DLD1 (cell line): Measurements from ENCODE around the gene POP7.
"Not testable (repeated sequence)": the region's sequence is repeated elsewhere in the genome, so short reads cannot be mapped to it uniquely, and the experiment has no call there.

Source experiments
- in situ Hi-C: cut with HindIII; loops from 2 replicates; pipeline ENCODE4 v1.10.0; 2017; ENCODE audit warnings: low sequenced_read_pairs

POP7 gene

GRCh38 chr7:100723732-100724275 lies 17.9 kb downstream of the POP7 start:
- in situ Hi-C loops, result no loop called here

DNA sequence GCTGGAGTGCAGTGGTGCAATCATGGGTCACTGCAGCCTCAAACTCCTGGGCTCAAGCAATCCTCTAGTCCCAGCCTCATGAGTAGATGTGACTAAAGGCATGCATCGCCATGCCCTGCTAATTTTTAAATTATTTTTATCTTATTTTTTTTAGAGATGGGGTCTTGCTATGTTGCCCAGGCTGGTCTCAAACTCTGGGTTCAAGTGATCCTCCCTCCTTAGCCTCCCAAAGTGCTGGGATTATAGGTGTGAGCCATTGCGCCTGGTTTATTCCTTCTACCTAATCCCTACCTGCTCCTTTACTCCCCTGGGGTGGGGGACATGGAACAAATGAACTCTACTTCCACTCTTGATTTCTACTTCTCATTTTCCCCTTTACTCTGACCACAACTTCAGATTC lies 18.4 kb downstream of the POP7 start:
- in situ Hi-C loops, result not testable (repeated sequence)

DNA sequence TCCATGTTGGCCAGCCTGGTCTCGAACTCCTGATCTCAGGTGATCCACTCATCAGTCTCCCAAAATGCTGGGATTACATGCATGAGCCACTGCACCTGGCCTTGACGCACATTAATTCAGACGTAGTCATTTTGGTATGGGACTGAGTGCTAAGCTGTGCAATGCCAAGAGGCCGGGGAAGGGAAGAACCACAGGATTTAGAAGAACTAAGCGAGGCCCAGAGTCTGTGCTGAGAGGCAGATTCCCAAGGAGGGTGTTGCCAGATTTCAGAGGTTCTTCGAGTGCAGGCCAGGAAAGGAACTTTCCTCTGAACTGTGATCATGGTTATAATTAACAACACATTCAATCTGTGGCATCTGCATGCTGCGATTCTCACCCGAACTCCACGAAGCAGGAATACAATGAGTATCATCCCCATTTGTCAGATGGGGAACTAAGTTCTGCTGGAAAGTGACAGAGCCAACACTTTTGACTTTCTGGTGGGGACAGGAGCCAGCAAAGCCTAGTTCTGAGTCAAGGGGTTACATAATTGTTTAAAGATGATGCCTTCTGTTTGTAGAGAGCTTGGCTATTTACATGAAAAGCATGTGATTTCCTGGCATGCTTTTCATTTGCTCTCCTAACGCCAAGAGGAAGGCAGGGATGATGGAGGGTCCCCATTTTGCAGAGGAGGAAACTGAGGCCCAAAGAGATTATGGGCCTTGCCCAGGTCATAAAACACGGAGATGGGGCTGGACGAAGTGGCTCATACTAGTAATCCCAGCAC lies 21.3 kb downstream of the POP7 start:
- in situ Hi-C loops, result no loop called here

GRCh38 chr7:100728196-100728595 lies 22.3 kb downstream of the POP7 start:
- in situ Hi-C loops, result no loop called here

DNA sequence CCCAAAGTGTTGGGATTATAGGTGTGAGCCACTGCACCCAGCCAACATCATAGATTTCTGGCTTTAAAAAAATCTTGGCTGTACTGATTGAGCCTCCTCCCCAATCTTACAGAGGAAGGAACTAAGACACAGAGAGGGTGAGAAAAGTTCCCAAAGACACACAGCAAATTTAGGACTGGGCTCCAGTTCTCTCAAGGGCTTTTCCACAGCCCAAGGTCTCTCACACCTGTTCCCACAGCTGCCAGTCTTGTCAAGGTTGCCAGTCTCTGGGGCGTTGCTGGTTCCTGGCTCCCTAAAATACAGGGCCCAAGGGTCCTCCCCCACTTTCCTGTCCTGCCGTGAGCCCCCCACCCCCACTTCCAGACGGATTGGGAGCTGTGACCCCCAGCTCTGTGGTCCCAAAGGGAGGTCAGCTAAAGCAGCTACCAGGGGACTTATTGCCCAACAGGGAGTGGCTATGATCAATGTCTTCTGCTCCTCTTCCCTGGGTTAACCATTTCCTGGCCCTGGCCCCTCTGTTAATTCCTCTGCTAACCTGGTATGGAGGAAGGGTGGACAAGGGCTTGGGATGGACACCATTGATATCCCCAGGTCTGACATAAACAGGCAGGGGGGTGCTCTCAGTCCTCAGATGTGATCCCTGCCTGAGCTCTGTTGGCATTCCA lies 24.3 kb downstream of the POP7 start:
- in situ Hi-C loops, result no loop called here

DNA sequence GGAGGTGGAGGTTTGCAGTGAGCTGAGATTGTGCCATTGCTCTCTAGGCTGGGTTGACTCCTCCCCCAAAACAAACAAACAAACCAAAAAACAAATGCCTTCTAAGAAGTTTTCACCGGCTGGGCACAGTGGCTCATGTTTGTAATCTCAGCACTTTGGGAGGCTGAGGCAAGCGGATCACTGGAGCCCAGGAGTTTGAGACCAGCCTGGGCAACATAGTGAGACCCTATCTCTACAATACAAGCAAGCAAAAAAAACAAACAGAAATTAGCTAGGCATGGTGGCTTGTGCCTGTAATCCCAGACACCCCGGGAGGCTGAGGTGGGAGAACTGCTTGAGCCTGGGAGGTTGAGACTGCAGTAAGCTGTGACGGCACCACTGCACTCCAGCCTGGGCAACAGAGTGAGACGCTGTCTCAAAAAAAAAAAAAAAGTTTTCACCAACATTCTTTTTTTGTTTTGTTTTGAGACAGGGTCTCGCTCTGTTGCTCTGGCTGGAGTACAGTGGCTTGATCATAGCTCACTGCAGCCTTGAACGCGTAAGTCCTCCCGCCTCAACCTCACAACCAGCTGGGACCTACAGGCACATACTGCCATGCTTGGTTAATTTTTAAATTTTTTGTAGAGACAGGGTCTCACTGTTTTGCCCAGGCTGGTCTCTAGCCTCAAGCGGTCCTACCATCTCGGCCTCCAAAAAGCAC lies 26.2 kb downstream of the POP7 start:
- in situ Hi-C loops, result no loop called here

- in situ Hi-C loops, result no loop called here
These were observed 29.8 kb downstream of the POP7 start for GRCh38 chr7:100735730-100736129.

DNA sequence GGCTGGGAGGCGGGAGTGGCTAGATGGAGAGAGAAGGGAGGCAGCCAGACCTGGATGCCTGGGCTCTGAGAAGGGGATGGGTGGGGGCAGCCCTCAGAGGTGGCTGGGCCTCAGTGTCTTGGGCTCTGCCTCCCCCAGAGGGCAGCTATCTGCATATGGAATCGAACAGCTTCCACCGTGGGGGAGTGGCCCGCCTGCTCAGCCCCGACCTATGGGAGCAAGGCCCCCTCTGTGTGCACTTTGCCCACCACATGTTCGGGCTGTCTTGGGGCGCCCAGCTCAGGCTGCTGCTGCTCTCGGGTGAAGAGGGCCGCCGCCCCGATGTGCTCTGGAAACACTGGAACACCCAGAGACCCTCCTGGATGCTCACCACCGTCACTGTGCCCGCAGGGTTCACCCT lies 30.8 kb downstream of the POP7 start:
- in situ Hi-C loops, result no loop called here

GRCh38 chr7:100739934-100740333 lies 34.0 kb downstream of the POP7 start:
- in situ Hi-C loops, result no loop called here

- in situ Hi-C loops, result no loop called here
These were observed 38.7 kb downstream of the POP7 start for GRCh38 chr7:100744605-100745004.

DNA sequence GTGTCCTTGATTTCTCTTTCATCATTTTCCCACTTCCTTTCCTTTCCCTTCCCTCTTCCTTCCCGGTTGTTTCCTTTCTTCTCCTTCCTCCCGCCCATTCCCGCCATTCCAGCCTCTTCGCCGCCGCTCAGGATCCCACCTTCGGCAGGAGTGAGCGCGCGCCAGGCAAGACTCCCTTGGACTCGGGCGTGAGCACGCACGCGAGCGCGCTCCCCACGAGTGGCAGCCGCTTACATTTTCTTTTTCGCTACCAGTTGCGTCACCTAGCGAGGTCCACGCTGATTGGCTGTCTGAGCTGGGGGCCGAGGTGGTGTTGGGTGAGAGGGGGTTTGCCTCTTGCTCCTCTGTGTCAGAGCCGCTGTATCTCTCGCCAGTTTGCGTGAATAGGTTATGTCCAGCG lies 39.3 kb downstream of the POP7 start:
- in situ Hi-C loops, result no loop called here

GRCh38 chr7:100752994-100753393 lies 47.1 kb downstream of the POP7 start:
- in situ Hi-C loops, result no loop called here

GRCh38 chr7:100753750-100754149 lies 47.8 kb downstream of the POP7 start:
- in situ Hi-C loops, result no loop called here
